Smooth muscle cell (in vitro differentiated cells): ENCODE measurements around the gene ALDH1L1. TPM values are rescaled to one million over a fixed set of nuclear protein-coding genes. Genes with fewer than 3 reads are reported as not detected.

ENCODE experiments used
- DNase-seq: peaks from one replicate; lab custom pipeline; 2025; ENCODE audit not compliant: unreplicated experiment; lab: John Stamatoyannopoulos, UW
- H2AFZ ChIP-seq: fragments of 200-600 bp; sonication (generic); 2 replicates; pipeline ENCODE4 v1.6.0; 2016; ENCODE audit warnings: antibody characterized with exemption, low read depth, mild to moderate bottlenecking
- H3F3A ChIP-seq: fragments of 200-600 bp; sonication (generic); 2 replicates; pipeline ENCODE4 v1.6.0; 2017; ENCODE audit warnings: antibody characterized with exemption, low read depth
- H3K27ac ChIP-seq: fragments of 200-600 bp; sonication (generic); 2 replicates; pipeline ENCODE4 v1.5.1; 2016; ENCODE audit warnings: low read depth, mild to moderate bottlenecking
- H3K27me3 ChIP-seq: fragments of 200-600 bp; sonication (generic); 2 replicates; pipeline ENCODE4 v1.6.1; 2016; ENCODE audit warnings: low read depth, mild to moderate bottlenecking
- H3K36me3 ChIP-seq: fragments of 200-600 bp; sonication (generic); 2 replicates; pipeline ENCODE4 v1.5.1; 2016; ENCODE audit warnings: low read depth
- H3K4me1 ChIP-seq: fragments of 200-600 bp; sonication (generic); 2 replicates; pipeline ENCODE4 v1.5.1; 2016; ENCODE audit warnings: low read depth
- H3K4me2 ChIP-seq: fragments of 200-600 bp; sonication (generic); 2 replicates; pipeline ENCODE4 v1.6.0; 2016; ENCODE audit warnings: mild to moderate bottlenecking
- H3K4me3 ChIP-seq: fragments of 200-600 bp; sonication (generic); 2 replicates; pipeline ENCODE4 v1.5.1; 2016; ENCODE audit warnings: mild to moderate bottlenecking
- H3K79me2 ChIP-seq: fragments of 200-600 bp; sonication (generic); 2 replicates; pipeline ENCODE4 v1.6.0; 2016; ENCODE audit warnings: low read depth, mild to moderate bottlenecking
- H3K9ac ChIP-seq: fragments of 200-600 bp; sonication (generic); 2 replicates; pipeline ENCODE4 v1.6.0; 2016; ENCODE audit warnings: low read depth
- H3K9me3 ChIP-seq: fragments of 200-600 bp; sonication (generic); replicated peaks from 2 replicates; pipeline ENCODE4 v1.5.1; 2016; ENCODE audit warnings: low read depth
- H4K20me1 ChIP-seq: fragments of 200-600 bp; sonication (generic); 2 replicates; pipeline ENCODE4 v1.6.0; 2016; ENCODE audit warnings: low read depth
- CTCF ChIP-seq: fragments of 200-600 bp; sonication (generic); IDR thresholded peaks from 2 replicates; pipeline ENCODE4 v1.5.1; 2017; ENCODE audit warnings: borderline replicate concordance, mild to moderate bottlenecking, antibody characterized with exemption; ENCODE audit not compliant: insufficient read depth, poor library complexity, severe bottlenecking
- whole genome bisulfite sequencing: methylation state at CpG from one replicate; pipeline ENCODE4 v1.1.7; 2016; ENCODE audit warnings: low lambda C conversion rate; 5-methylcytosine and 5-hydroxymethylcytosine counted together
- polyA plus RNA-seq: library from polyadenylated mRNA; unstranded; fragments of >200 nt; fragmentation: Nextera tagmentation; extraction: Ambion mirVana; gene quantifications from 2 replicates; pipeline ENCODE4 v1.2.1, GENCODE V29; 2016
- total RNA-seq: library from RNA; depleted of rRNA; stranded (reverse); fragments of >200 nt; gene quantifications from 2 replicates; pipeline ENCODE4 v1.2.3, GENCODE V29; 2014

ALDH1L1 gene
- total and polyA plus RNA-seq, 2 experiments from 2014 or later, result 0.48 TPM; not detected in 1

GRCh38 chr3:126124896-126125295, 55.5 kb downstream of the ALDH1L1 start:
- Histone ChIP-seq H3K4me2 (no peak overlapping the region), H3K27me3 (no peaks in the 10 kb centered on the region), H3K9me3 (no peaks in the 10 kb centered on the region), H3K4me1 (no peaks in the 10 kb centered on the region), H3F3A (no peaks in the 10 kb centered on the region), H3K27ac (no peak overlapping the region), H3K36me3 (no peaks in the 10 kb centered on the region), H4K20me1 (no peaks in the 10 kb centered on the region), H3K9ac (no peak overlapping the region), H2AFZ (no peak overlapping the region), H3K4me3 (no peak overlapping the region), H3K79me2 (no peaks in the 10 kb centered on the region)
- TF ChIP-seq CTCF, result no peak
- DNase-seq, result no peak
- 95% methylated on average over 9 of the region's 9 CpGs for WGBS

GRCh38 chr3:126124148-126124868, 56.1 kb downstream of the ALDH1L1 start:
- no peak overlapping the region for H3K9ac ChIP-seq
- TF ChIP-seq CTCF, result no peak
- no peak overlapping the region for H2AFZ ChIP-seq
- H3K4me3 ChIP-seq, result no peak overlapping the region
- H3K9me3 ChIP-seq, result no peaks in the 10 kb centered on the region
- H3K4me1 ChIP-seq, result no peaks in the 10 kb centered on the region
- no peaks in the 10 kb centered on the region for H3K36me3 ChIP-seq
- no peaks in the 10 kb centered on the region for H3F3A ChIP-seq
- H4K20me1 ChIP-seq, result no peaks in the 10 kb centered on the region
- H3K27me3 ChIP-seq, result no peaks in the 10 kb centered on the region
- DNase-seq, result no peak
- no peak overlapping the region for H3K27ac ChIP-seq
- 74% methylated on average over 10 of the region's 10 CpGs for WGBS
- H3K4me2 ChIP-seq, result no peak overlapping the region
- H3K79me2 ChIP-seq, result no peaks in the 10 kb centered on the region

GRCh38 chr3:126121632-126122031, 58.8 kb downstream of the ALDH1L1 start:
- Histone ChIP-seq H3K4me1 (no peaks in the 10 kb centered on the region), H3K9me3 (no peaks in the 10 kb centered on the region), H3K9ac (no peak overlapping the region), H3K27ac (no peak overlapping the region), H3F3A (no peaks in the 10 kb centered on the region), H3K36me3 (no peaks in the 10 kb centered on the region), H3K79me2 (no peaks in the 10 kb centered on the region), H3K4me2 (no peak overlapping the region), H4K20me1 (no peaks in the 10 kb centered on the region), H2AFZ (no peak overlapping the region), H3K4me3 (no peak overlapping the region), H3K27me3 (no peaks in the 10 kb centered on the region)
- TF ChIP-seq CTCF, result no peak
- DNase-seq, result no peak
- WGBS, result 81% methylated on average over 4 of the region's 4 CpGs

GRCh38 chr3:126121074-126121473, 59.3 kb downstream of the ALDH1L1 start:
- no peaks in the 10 kb centered on the region for H3K9me3 ChIP-seq
- no peak for DNase-seq

More at GRCh38 chr3:126121074-126121473, 59.3 kb downstream of the ALDH1L1 start:
- H3K79me2 ChIP-seq, result no peaks in the 10 kb centered on the region
- no peaks in the 10 kb centered on the region for H3K27me3 ChIP-seq
- H3K4me1 ChIP-seq, result no peaks in the 10 kb centered on the region
- TF ChIP-seq CTCF, result no peak
- no peak overlapping the region for H3K4me2 ChIP-seq
- H3K36me3 ChIP-seq, result no peaks in the 10 kb centered on the region
- H3K27ac ChIP-seq, result no peak overlapping the region
- H4K20me1 ChIP-seq, result no peaks in the 10 kb centered on the region
- 93% methylated on average over 9 of the region's 9 CpGs for WGBS
- no peak overlapping the region for H3K4me3 ChIP-seq
- no peak overlapping the region for H3K9ac ChIP-seq
- H2AFZ ChIP-seq, result no peak overlapping the region
- H3F3A ChIP-seq, result no peaks in the 10 kb centered on the region
